ENCODE measurements around the gene VPS26A.

VPS26A gene

GRCh38 chr10:69220041-69220451 is 96.1 kb downstream of the VPS26A start, which contains the start of gene HKDC1:
Gene HKDC1 (plus strand): TSS chr10:69220332. CDS start chr10:69220436, 104 bp downstream.
- ATAC-seq (ENCODE audit: insufficient read depth, low read depth): no peak
- Histone ChIP-seq H3K4me3 (ENCODE audit: low read depth in 1 of 2, low read length in 2 of 2) (no peak within 1 kb of the TSS), H3K9ac (ENCODE audit: low read depth, low read length) (no peak within 1 kb of the TSS), H2AFZ (ENCODE audit: low read depth, low read length) (no peak within 1 kb of the TSS), H3K4me2 (ENCODE audit: insufficient read depth, low read length) (no peak within 1 kb of the TSS), H3K9me3 (ENCODE audit: insufficient read depth, low read length, severe bottlenecking) (no peaks in the 10 kb centered on the region), H3K79me2 (ENCODE audit: insufficient read depth, low read length) (no peaks in the 10 kb centered on the region), H3K36me3 (ENCODE audit: insufficient read depth, low read length) (no peaks in the 10 kb centered on the region), H3K27me3 (ENCODE audit: insufficient read depth, low read length, poor library complexity) (no peaks in the 10 kb centered on the region), H4K20me1 (ENCODE audit: insufficient read depth, low read length) (no peaks in the 10 kb centered on the region), H3K27ac (ENCODE audit: low read length) (no peak within 1 kb of the TSS; the same call in 1 of the 2 replicates), H3K4me1 (ENCODE audit: insufficient read depth, low read length) (peaks cover 43% of the 10 kb centered on the region)
- DNase-seq: no peak
- TF ChIP-seq EZH2 (IDR thresholded peaks at IDR 0.05; ENCODE audit: borderline replicate concordance, low read depth, low read length, severe bottlenecking): no peak
- TF ChIP-seq CTCF (IDR thresholded peaks at IDR 0.05; ENCODE audit: borderline replicate concordance, extremely low read depth, low read length, poor library complexity, severe bottlenecking): no peak

GRCh38 chr10:69220507-69220906 is 96.5 kb downstream of the VPS26A start:
- Histone ChIP-seq H2AFZ (ENCODE audit: low read depth, low read length) (no peak overlapping the region), H3K4me3 (ENCODE audit: low read depth in 1 of 2, low read length in 2 of 2) (no peak overlapping the region), H3K27ac (ENCODE audit: low read length) (no peak overlapping the region), H3K27me3 (ENCODE audit: insufficient read depth, low read length, poor library complexity) (no peaks in the 10 kb centered on the region), H3K9ac (ENCODE audit: low read depth, low read length) (no peak overlapping the region), H4K20me1 (ENCODE audit: insufficient read depth, low read length) (no peaks in the 10 kb centered on the region), H3K36me3 (ENCODE audit: insufficient read depth, low read length) (no peaks in the 10 kb centered on the region), H3K9me3 (ENCODE audit: insufficient read depth, low read length, severe bottlenecking) (no peaks in the 10 kb centered on the region), H3K79me2 (ENCODE audit: insufficient read depth, low read length) (no peaks in the 10 kb centered on the region), H3K4me2 (ENCODE audit: insufficient read depth, low read length) (no peak overlapping the region), H3K4me1 (ENCODE audit: insufficient read depth, low read length) (peaks cover 43% of the 10 kb centered on the region)
- no peak for DNase-seq
- TF ChIP-seq CTCF (IDR thresholded peaks at IDR 0.05; ENCODE audit: borderline replicate concordance, extremely low read depth, low read length, poor library complexity, severe bottlenecking): no peak
- TF ChIP-seq EZH2 (IDR thresholded peaks at IDR 0.05; ENCODE audit: borderline replicate concordance, low read depth, low read length, severe bottlenecking): no peak
- no peak for ATAC-seq (ENCODE audit: insufficient read depth, low read depth)

All from DND-41 (cell line).